ENCODE measurements around the gene MRPS14. TPM values are rescaled to one million over a fixed set of nuclear protein-coding genes. Genes with fewer than 3 reads are reported as not detected.

Gene MRPS14
- polyA plus RNA-seq, 1 donor from 2014 or later, result 43.4 TPM

DNA sequence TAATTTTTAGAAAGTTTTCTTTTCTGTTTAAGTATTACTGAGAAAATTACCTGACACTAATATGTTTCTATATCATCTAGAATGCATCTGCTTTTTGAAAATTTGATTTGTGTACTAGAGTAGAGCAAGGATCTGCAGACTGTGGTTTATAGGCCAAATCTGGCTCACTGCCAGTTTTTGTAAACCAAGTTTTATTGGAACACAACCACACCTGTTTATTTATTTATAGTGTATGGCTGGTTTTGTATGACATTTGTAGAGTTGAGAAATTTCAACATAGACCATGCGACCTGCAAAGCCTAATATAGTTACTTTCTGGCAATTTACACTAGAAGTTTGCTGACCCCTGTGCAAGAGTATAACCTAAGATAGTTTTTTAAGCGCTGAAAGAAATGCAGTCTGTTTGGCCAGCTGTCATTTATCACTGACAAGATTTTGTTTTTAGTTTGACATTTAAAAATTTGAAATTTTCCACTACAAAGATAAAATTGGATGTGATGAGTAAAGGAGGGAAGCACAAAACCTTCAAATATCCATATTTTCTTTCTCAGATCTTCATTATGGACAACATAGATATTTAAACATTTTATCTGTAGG is 59.6 kb downstream of the MRPS14 start:
- Mint-ChIP-seq H3K27ac (peak overlapping the region; percentile 29 to 87 (median 48)), H3K9me3 (no peaks in the 10 kb centered on the region), H3K4me1 (peaks cover 36 to 43% (median 40%) of the 10 kb centered on the region in 3 donors), H3K4me3 (peak overlapping the region in 1 of 4 donors; percentile 24), H3K27me3 (no peaks in the 10 kb centered on the region), H3K36me3 (peaks cover 3% of the 10 kb centered on the region)

Other genes starting within 250 kb of the MRPS14 start
- 158 TPM for gene CACYBP, start 23.5 kb downstream of the MRPS14 start, polyA plus RNA-seq
- not detected for gene TNN, start 44.4 kb upstream of the MRPS14 start, polyA plus RNA-seq
- 85.7 TPM for gene KIAA0040, start 169.4 kb upstream of the MRPS14 start, polyA plus RNA-seq